IPS DF 4.7 (cell line): ENCODE data around the gene TACC2.

ENCODE experiments used
- DNase-seq: peaks from one replicate; pipeline ENCODE4 v3.0.0-alpha.2; 2013; ENCODE audit warnings: low spot score; ENCODE audit errors: extremely low read depth

TACC2 gene

GRCh38 chr10:122220736-122221135 lies 231.8 kb downstream of the TACC2 start:
- no peak for DNase-seq

GRCh38 chr10:122221958-122222357 lies 233.0 kb downstream of the TACC2 start:
- DNase-seq, result no peak

- no peak for DNase-seq
Measured at GRCh38 chr10:122222638-122223037, 233.7 kb downstream of the TACC2 start.

GRCh38 chr10:122224159-122224558 lies 235.2 kb downstream of the TACC2 start:
- no peak for DNase-seq

- no peak for DNase-seq
Measured at GRCh38 chr10:122225330-122225729, 236.4 kb downstream of the TACC2 start.

GRCh38 chr10:122227754-122228153 lies 238.8 kb downstream of the TACC2 start:
- DNase-seq, result no peak

GRCh38 chr10:122229666-122230065 lies 240.7 kb downstream of the TACC2 start:
- no peak for DNase-seq

GRCh38 chr10:122230222-122230621 lies 241.3 kb downstream of the TACC2 start:
- no peak for DNase-seq

- DNase-seq, result no peak
Measured at GRCh38 chr10:122232769-122233168, 243.8 kb downstream of the TACC2 start.

GRCh38 chr10:122233857-122234348 lies 244.9 kb downstream of the TACC2 start:
- no peak for DNase-seq

GRCh38 chr10:122234416-122234815 lies 245.5 kb downstream of the TACC2 start:
- no peak for DNase-seq

GRCh38 chr10:122236690-122237306 lies 247.8 kb downstream of the TACC2 start:
- DNase-seq, result no peak

GRCh38 chr10:122237331-122237990 lies 248.5 kb downstream of the TACC2 start:
- no peak for DNase-seq

- no peak for DNase-seq
Measured at GRCh38 chr10:122239578-122240257, 250.8 kb downstream of the TACC2 start.

- no peak for DNase-seq
Measured at GRCh38 chr10:122240401-122240800, 251.4 kb downstream of the TACC2 start.

GRCh38 chr10:122241836-122242235 lies 252.9 kb downstream of the TACC2 start:
- DNase-seq, result no peak

- DNase-seq, result no peak
Measured at GRCh38 chr10:122243550-122243949, 254.6 kb downstream of the TACC2 start.

GRCh38 chr10:122244001-122244975 lies 255.3 kb downstream of the TACC2 start:
- no peak for DNase-seq

GRCh38 chr10:122245136-122245535 lies 256.2 kb downstream of the TACC2 start:
- no peak for DNase-seq

- no peak for DNase-seq
Measured at GRCh38 chr10:122245897-122246296, 256.9 kb downstream of the TACC2 start.

GRCh38 chr10:122246830-122247520 lies 258.0 kb downstream of the TACC2 start:
- DNase-seq, result no peak
